NCI-H82 treated with DMSO at 0.1 percent for 48 hours (cell line): Measurements from ENCODE around the gene WNT9B.
"Not testable (repeated sequence)": the region's sequence is repeated elsewhere in the genome, so short reads cannot be mapped to it uniquely, and the experiment has no call there.

ENCODE experiments used
- DNase-seq: peaks from one replicate; lab custom pipeline; 2025; ENCODE audit not compliant: unreplicated experiment; lab: John Stamatoyannopoulos, UW

The WNT9B gene

DNA sequence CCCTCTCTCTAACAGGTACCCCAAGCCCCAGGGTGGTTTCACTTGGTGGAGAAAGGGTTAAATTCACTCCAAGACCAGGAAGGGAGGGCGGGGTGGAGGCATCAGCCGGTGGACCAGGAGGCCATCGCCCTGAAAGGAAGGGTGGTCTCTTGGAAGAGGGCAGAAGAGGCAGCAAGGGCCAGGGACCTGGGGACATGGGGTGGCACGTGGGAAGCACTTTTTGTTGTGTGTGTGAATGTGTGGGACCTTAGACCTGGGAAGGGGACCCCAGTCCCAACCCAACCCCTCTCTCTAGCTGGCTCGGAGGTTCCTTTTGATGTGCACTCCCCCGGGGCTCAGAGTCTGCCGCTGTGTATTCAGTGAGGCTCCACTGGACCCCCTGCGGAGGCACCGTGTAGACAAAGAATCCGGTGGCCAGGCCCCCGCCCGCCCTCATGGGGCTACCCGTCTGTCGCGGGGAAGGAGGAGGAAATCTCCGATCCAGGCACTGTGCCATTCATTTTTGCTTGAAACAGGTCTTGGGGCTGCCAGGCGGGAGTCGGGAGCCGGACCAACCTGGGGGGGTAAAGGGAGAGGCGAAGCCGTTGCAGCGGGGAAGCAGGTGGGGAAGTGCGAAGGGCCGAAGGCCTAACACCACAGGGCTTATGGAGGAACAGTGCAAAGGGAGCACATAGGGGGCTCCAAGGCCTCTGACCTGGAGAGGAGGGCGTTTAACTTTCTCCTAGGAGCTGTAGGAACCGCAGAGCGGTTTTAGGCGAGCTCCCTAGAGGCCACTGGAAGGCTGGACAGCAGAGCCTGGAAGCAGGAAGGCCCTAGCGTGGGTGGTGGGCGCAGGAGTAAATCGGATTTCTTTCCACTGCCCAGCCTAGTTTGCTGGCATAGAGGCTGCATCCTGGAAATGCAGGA, 29.6 kb upstream of the WNT9B start:
- no peak for DNase-seq

DNA sequence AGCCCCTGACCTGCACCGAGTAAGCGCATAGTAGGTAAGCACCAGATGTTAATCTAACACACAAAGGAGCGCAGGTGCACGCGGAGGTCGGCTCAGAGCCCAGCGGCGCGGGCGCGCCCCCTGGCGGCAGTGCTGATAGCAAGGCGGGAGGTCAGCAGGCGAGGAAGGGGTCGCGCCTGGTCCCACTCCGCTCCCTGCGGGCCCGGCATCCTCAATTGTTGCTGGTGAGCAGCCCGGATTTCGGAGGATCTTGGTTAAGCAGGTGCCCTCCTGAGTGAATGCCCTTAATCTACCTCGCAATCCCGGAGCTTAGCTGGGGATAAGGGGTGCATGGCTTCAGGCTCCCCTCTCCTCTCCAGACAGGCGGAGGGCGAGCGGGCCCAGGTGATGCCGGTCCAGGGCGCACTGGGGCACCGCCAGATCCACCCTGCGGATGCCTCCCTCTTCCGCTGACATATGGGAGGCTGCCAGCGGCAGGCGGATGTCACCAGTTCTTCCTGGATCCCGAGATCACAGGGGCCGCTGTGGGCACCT, 28.9 kb upstream of the WNT9B start:
- DNase-seq: peak; percentile 7

GRCh38 chr17:46823657-46824056, 27.7 kb upstream of the WNT9B start:
- DNase-seq: no peak

DNA sequence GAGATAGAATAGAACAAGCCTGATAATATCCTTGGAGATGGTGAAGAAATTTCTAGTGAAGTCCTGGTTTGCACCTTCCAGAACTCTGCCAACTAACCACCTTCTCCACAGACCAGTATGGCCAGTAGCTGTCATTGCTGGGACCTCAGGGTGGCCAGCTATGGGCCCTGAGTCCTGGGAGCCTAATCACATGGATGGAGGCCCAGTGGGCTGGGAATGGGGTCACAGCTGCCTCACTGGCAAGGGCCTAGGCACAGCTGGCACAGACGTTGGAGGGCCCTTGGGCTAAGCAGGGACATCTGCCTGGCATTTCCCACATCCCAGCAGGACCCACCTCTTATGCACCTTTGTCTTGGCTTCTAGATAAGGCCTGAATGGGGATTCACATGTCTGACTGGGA, 25.3 kb upstream of the WNT9B start:
- DNase-seq: no peak

- DNase-seq: no peak
These were observed 24.1 kb upstream of the WNT9B start for GRCh38 chr17:46827274-46827673.

DNA sequence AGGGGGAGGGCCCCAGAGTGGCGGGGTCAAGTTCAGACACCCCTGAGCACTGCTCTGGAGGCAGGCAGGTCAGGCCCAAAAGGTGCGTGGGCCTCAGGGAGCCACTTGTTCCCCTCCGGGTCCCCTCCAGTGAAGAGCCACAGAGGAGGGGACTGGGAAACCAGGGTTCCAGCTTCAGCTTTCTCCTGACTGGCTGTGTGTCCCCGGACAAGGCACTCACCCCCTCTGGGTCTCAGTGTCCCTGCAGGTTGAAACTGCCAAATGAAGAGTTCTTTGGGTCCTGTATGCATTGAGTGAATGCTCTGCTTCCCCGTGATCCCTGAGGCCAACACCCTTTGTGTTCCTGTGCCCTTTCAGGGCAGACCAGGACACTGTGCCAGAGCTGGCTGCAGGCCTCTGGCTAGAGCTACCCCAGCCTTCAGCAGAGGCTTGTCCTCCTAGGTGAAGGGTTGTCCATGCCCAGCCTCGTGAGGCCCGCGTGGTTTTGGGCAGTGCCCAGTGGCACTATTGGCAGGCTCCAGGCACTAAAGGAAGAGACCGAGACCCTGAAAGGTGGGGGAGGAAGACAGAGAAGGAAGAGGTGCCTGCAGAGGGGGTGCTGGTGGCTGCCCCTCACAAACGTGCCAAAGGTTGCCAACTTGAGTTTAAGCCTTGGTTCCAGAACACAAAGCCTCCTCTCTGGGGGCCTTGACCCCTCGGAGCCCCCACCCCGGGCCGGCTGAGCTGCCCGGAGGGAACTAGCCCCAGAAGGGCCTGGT, 19.6 kb upstream of the WNT9B start:
- DNase-seq: no peak

DNA sequence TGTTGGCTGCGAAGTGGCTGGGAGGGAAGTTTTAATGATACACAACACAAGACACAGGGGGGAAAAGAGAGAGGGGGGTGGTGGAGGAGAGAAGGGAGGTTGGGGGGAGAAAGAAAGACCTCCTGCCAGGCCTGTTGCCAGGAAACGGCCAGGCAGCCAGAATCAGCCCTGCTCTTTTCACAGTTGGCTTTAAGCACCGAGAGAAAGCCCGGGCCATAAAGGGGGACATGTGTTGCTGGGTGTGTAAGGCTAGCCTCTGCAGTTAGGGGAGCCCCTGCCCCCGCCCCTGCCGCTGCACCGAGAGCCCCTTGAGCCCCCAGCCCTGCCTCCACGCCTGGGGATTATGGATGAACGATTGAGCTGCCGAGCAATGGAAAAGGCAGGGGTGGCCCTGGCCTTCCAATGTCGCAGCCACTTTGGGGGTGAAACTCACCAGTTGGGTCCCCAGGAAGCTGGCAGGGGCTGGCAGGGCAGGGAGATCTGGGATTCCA, 19.0 kb upstream of the WNT9B start:
- no peak for DNase-seq

GRCh38 chr17:46832945-46833839, 18.2 kb upstream of the WNT9B start:
- DNase-seq: no peak

- no peak for DNase-seq
These were observed 17.6 kb upstream of the WNT9B start for GRCh38 chr17:46833840-46834208.

- no peak for DNase-seq
These were observed 16.5 kb upstream of the WNT9B start for GRCh38 chr17:46834846-46835245.

- DNase-seq: no peak
These were observed 14.9 kb upstream of the WNT9B start for GRCh38 chr17:46836500-46836899.

GRCh38 chr17:46837521-46837920, 13.9 kb upstream of the WNT9B start:
- DNase-seq: no peak

GRCh38 chr17:46839211-46839610, 12.2 kb upstream of the WNT9B start:
- no peak for DNase-seq

- not testable (repeated sequence) for DNase-seq
These were observed 10.8 kb upstream of the WNT9B start for GRCh38 chr17:46840596-46840995.

- no peak for DNase-seq
These were observed 9.6 kb upstream of the WNT9B start for GRCh38 chr17:46841561-46842379.

GRCh38 chr17:46842835-46843234, 8.5 kb upstream of the WNT9B start:
- no peak for DNase-seq

DNA sequence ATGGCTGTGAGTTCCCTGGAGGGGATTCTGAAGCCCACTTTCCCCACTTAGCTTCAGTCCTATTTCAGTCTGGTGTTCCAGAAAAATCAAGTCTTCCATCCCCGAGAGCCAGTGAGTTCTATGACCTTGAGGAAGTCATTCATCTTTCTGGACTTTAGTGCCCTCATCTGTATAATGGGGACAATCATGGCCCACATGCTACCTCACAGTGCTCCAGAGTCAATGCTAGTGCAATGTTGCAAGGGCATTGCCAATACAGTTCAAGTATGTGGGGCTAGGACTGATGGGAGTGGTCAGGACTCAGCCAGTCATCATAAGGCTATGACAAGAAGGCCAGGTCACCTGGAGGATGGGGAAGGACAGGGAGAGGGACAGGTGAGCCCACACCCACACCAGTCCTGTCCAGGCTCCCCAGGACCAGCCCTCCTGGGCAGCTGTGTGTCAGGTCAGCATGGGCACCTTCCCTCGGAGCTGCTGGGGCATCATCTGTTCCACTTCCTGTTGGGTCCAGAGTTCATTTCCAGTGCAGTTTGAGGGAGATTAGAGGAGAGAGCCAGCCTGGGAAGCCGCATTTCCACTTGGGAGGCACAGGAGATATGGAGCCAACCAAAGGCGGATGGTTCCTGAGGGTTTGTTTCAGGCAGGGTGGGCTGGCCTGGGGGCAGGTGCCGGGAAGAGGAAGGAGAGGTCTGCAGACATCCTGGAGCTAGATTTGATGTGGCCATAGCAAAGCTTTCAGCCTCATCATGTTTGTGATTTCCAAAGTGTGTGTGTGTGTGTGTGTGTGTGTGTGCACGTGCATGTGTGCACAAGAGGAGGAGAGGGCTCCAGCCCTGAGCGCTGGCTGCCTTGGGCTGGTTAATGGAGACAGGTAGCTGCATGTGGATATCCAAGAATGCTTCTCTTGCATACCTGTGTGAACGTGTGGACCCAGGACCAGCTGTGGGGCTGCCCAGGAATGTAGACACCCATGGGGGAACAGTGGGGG, 3.9 kb upstream of the WNT9B start:
- DNase-seq: no peak

- DNase-seq: no peak
These were observed 2.8 kb upstream of the WNT9B start for GRCh38 chr17:46848534-46848933.

DNA sequence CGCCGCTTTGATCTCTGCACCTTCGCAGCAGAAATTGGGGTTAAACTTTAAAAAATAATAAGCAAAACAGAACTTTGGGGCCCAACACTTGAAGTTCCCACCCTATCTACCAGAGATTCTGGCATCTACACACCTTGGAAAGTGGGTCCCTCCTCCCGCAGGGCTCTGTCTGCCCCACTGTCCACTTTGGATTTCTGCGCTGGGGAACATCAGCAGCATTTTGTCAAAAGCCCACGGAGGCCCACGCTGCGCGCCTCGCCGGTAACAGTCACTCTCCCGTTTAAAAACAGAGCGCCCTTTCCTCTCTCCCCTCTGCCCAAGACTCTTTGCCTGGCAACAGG, 725 bp upstream of the WNT9B start:
- no peak for DNase-seq
